HG03521 (cell line): ENCODE data around the gene WWP2.
"Not testable (repeated sequence)": the region's sequence is repeated elsewhere in the genome, so short reads cannot be mapped to it uniquely, and the experiment has no call there.

Experiments
- ATAC-seq: cut with Tn5 transposase; IDR thresholded peaks from one replicate; pipeline ENCODE4 v1.9.1; 2021; ENCODE audit warnings: mild to moderate bottlenecking, moderate library complexity; ENCODE audit not compliant: unreplicated experiment

WWP2 gene

DNA sequence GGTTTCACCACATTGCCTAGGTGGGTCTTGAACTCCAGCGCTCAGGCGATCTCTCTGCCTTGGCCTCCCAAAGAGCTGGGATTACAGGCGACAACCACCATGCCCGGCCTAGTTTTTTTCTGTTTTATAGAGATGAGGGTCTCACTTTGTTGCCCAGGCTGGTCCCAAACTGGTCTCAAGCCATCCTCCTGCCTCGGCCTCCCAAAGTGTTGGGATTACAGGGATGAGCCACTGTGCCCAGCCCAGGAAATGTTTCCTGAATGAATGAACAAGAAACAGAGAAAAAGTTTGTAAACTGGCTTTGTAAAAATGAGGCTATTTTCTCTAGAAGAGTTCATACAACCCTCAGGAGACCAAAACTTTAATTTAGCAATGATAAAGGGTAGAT, 68.0 kb downstream of the WWP2 start:
- no peak for ATAC-seq

DNA sequence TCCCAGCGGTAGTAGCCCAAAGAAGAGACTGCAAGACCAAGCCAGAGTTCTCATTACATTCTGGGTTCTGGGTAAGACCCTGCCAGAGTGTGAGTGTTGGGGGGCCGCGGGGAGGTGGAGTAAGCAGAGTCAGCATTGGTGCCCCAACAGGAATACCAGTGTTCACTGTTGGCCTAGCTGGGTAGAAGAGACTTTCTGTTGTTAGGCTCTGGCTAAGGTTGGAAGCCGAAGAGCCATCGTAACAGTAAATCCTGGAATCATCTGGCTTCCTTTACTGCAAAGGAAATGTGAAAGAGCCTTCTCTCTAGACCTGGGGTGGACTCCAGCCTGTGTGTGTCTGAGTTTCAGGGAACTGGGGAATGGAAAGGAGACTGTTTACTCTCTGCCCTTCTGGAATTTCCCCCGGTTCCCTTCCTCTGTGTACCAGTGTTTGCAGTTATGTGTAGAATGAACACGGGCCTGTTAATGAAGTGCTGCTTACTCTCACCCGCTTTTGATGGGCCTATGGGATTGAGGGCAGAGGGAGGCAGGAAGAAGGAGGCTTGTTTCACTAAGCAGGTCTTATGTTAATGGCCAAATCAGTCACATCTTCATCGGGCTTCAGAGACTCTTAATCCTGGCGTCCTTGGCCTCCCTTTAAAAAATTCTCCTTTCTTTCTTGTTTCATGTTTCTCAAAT, 68.5 kb downstream of the WWP2 start:
- no peak for ATAC-seq

DNA sequence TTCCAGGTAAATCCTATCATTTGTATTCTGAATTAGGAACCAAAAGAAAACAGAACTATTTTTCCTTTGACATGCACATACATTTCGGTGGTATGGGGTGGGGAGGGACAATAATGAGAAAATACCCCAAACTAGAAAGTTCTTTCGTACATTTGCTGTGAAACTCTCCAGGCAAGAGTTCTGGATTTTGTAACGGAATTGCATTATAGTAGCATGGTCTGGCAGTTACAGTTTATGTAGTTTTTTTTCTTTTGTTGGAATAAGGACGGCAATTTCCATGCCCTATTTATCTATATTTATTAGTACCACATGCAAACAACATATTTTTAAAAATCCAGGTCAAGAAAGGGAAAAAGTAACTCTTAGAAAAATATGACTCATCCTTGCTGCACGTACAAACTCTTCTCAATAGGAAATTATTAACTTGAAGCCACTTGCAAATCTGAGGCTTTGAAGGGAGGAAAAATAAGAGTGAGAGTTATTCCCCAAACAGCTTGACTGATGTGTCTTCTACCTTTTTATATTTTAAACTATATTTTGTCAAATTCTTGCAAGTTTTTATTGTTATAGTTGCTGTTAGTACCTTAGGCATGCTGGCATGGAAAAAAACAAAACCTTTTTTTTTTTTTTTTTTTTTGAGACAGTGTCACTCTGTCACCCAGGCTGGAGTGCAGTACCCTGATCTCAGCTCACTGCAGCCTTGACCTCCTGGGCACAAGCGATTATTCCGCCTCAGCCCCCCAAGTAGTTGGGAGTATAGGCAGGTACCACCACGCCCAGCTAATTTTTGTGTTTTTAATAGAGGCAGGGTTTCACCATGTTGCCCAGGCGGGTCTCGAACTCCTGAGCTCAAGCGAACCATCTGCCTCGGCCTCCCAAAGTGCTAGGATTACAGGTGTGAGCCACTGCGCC, 69.3 kb downstream of the WWP2 start:
- no peak for ATAC-seq

DNA sequence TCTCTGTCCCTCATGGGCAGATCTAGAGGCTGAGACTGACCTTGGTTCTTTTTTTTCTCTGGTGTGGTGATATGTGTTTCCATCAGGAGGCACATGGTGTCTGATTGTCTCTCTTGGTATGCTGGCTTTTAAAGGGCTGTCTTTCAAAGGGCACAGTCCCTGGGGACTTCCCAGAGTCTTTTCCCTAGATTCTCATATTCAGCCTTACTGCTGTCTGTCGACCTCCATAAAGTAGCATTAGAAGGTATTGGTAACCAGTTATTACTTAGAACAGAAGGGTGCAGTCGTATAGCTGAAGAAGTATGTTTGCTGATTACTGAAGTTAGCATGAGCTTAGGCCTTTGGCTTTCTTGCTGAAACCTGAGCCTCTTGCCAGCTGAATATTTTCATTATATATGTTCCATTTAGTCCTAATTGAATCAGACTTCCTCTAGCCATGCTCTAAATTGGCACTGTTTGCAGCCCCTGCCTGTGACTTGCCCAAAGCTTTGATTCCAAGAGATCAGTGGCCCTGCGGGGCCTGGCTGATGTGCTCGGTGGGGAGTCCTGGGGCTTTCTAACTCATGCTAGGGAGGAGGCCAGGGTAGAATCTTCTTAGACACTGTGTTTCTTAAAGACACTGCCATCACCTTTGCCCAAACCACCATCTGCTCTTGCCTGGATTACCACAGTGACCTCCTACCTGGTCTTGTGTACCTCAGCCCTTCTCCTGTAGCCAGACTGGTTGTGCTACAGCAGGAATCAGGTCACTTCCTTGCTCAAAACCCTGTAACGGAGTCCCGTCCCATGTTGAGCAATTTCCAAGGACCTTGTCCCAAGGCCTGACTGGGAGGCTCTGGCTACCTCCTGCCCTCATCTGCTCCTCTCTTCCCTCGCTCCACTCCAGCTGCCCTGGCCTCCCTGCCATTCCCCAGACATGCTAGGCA, 71.5 kb downstream of the WWP2 start:
- no peak for ATAC-seq

DNA sequence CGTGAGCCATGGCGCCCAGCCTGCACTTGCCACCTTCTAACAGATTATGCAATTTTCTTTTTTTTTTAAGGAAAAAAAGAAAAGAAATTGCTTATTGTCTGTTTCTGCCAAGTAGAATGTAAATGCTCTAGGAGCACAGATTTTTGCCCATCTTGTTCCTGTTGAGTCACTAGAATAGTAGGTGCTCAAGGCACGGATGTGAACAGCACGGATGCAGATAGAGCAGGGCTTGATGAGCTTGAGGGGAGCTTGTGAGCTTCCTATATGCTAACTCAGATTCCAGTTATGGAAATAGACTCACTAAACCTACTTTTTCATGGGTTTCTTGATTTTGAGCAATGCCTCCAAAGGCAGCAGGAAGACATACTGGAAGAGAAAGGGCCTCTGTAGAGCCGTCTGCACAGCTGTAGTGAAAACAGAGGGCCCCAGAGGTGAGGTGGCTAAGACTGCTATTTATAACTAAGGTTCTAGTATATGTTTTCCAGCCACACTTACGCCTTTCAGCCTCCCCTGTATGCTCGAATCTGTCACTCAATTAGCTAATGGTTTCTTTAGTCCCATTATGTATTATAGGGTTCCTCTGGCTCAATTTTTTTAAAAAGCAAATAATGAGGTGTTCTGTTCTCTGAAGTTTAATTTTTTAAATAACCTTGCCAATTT, 72.8 kb downstream of the WWP2 start:
- ATAC-seq = no peak

DNA sequence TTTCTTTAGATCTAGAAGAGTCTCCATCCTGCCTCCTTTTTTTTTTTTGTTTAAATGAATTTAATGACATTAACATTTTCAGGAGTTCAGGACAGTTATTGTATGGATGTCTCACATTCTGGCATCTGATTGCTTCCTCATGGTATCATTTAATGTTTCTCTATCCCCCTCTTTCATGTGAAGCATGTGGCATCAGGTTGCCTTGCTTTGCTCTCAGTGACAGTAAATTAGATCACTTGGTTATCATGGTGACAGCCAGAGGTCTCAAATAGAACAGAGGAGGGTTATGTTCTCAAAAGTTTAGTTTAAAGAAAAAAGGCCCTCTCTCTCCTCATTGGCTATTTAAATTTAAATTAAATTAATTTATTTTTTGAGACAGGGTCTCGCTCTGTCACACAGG, 74.1 kb downstream of the WWP2 start:
- ATAC-seq = no peak

DNA sequence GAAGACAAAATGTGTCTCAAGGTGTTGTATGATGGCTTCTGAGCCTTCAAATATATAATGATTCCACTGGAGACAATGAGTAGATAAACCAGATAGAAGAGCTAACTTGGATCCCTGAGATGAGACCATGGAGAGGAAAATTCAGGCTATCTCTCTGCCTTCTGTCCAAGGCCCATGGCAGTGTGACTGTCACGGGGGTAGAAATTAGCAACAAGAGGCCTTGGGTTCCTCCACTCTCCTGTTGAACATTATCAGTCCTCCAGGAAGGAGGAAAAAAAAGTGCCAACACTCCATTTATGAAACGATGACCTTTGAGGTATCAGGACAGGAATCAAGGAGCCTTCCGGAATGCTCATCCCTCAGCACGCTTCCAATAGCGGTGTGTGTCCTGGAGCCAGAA, 75.2 kb downstream of the WWP2 start:
- no peak for ATAC-seq

DNA sequence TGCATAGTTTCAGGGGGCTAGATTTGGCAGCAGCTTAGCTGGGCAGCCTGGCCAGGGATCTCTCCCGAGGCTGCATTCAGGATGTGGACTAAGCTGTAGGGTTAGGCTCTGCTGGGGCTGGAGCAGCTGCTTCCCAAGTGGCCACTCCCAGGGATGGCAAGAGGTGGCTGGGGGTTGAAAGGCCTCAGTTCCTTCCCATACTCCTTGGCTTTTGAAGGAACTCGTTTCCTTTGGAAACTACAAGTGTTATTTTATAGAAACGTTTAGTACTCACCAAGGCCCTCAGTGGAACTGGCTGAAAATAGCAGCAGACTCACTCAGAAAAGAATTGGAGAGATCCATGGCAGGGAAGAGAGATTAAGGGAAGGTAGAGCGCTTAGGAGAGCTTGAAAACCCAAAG, 76.4 kb downstream of the WWP2 start:
- ATAC-seq = no peak

DNA sequence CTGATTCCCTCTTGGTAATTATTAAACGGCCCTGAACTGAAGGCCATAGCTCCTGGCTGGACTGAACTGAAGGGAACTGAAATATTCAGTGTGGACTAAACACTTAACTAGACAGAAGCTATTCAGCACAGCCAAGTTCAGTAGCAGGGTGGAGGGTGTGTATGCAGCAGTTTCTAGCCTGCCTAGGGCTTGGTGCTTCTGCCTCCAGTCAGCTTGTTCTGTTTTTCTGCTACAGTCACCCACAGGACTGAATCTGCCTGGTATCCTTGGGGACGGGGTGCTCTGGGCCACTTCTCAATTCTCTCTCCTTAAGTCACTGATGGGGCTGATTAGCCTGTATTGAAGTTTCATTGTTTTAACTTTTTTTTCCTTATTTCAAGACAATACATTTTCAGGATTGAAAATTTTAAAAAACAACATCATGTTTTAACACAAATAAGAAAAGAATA, 77.1 kb downstream of the WWP2 start:
- no peak for ATAC-seq

DNA sequence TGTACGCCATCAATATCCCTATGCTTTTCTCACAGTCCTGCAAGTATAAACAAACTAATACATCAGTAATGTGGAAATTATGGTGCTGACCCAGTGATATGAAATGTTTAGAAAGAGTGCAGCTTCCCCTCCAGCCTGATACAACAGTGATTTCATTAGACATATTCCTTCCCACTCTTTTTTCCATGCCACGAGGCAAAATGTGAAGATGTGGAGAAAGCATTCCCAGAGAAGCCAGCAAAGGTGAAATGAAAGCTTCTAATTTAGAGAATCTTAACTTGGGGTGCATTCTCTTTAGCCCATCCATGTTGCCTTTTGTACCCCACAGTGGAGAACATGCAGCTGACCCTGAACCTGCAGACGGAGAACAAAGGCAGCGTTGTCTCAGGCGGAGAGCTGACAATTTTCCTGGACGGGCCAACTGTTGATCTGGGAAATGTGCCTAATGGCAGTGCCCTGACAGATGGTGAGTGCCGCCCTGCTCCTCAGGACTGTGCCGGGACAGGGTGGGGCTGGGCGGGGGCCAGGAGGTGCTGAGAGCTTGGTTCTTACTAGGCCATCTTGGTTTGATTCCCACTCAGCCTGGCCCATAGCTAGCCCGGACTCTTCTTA, 77.8 kb downstream of the WWP2 start:
- no peak for ATAC-seq

DNA sequence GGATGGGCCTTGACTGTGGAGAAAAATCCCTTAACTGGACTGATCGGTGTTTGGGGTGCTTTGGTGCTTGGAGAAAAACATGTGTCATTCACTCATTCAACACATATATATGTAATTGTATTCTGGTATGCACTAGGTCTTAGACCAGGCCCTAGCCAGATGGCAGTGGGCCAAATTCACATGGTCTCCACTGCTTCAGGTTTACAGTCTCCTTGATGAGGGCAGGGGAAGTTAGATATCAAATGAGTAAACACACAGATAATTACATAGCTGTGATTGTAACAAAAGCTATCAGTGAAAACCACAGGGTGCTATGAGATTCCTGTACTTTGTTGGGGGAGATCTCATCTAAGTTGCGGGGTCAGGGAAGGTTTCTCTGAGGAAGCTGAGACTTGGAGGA, 78.8 kb downstream of the WWP2 start:
- ATAC-seq = no peak

DNA sequence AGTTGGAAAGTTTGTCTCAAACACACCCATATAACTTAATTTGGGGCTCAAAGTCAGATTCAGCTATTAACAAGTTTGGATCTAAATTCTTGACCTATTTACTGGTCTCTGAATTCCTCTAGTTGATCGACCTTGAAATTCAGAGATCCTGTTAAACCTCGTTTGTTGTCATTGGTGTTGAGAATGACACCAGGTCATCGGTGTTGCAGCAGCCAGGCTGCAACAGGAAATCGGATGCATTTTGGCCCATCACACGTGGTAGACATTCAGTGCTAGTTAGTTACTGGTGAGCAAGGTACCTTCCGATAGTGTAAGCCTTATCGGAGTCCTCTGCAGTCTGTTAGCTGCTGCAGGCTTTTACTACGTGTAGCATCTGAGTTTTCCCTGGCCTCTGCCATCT, 82.3 kb downstream of the WWP2 start:
- ATAC-seq = no peak

DNA sequence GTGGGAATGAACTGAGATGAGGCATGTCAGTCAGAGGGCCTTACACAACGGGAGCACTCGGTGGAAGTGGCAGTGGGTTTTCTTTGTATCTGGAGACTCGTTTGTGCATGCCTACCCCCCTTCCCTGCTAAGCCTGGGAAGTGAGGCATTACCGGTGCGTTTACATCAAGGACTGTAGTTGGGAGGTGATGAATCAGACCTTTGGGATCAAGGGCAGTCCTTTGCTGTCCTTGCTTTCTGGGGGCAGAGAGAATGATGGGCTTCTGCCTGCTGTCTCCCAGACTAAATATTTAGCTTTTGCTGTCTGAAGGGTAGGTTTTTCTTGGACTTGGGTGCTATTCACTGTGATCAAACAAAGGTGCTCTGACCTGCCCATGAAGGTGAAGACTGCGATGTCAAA, 83.0 kb downstream of the WWP2 start:
- ATAC-seq = no peak

DNA sequence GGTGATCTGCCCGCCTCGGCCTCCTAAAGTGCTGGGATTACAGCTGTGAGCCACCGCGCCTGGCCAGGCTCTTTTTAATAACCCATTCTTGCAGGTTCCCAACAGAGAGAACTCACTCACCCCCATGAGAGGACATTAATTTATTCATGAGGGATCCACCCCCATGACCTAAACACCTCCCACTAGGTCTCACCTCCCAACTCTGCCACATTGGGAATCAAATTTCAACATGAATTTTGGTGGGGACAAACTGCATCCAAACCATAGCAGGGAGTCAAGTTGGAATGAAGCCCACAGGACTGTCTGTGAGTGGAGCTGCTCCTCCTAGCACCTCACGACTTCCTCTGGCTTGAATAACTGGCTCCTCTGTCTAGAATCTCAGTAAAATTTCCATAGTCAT, 85.5 kb downstream of the WWP2 start:
- ATAC-seq = no peak

DNA sequence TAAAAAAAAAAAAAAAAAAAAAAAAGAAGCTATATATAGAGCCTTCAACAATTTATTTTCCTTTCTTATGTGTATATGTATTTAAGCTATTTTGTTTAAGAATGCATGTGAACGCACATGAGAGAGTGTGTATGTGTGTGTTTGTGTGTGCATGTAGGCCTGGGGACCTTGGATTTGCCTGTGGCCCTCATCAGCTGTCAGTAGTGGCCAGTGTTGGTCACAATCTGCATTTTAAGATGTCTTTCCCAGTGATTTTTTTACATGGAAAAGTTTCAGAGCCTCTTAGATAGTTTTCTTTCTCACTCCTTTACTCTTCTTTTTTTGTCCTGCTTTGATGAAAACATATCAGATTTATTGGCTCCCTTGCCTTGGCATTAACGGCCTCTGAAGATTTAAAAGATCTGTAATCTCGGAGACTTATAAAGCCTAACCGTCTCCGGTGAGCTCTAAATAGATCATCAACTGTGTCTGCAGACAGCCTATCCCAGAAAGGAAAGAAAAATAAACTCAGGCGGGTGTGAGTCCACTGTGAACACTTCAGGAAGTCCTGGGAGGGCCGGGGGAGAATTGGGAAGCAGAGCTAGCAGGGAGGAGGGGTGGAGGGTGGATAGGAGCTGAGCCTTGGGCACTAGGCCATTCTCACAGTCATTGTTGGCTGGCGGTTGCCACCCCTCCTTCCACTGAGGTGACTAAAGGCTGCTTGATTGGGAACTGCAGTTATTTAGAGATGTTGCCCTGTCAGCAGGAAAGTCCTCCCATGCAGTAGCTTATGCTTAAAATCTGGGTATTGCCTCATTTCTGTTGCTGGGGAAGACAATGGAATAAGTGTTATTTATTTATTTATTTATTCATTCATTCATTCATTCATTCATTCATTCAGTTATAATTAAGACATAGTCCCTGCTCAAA, 86.8 kb downstream of the WWP2 start:
- no peak for ATAC-seq

DNA sequence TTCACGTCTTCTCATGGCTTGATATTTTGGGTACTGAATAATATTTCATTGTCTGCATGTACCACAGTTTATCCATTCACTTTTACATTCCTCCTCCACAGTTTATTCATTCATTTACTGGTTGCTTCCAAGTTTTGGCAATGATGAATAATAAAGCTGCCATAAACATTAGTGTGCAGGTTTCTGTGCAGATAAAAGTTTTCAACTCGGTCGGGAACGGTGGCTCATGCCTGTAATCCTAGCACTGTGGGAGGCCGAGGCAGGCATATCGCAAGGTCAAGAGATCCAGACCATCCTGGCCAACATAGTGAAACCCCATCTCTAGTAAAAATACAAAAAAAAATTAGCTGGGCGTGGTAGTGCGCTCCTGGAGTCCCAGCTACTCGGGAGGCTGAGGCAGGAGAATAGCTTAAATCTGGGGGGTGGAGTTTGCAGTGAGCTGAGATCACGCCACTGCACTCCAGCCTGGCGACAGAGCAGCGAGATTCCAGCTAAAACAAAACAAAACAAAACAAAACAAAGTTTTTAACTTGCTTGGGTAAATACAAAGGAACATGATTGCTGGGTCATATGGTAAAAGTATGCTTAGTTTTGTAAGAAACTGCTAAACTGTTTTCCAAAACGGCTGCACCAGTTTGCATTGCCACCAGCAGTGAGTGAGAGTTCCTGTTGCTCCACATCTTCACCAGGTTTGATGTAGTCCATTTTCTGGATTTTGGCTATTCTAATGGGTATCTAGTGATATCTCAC, 89.5 kb downstream of the WWP2 start:
- no peak for ATAC-seq

DNA sequence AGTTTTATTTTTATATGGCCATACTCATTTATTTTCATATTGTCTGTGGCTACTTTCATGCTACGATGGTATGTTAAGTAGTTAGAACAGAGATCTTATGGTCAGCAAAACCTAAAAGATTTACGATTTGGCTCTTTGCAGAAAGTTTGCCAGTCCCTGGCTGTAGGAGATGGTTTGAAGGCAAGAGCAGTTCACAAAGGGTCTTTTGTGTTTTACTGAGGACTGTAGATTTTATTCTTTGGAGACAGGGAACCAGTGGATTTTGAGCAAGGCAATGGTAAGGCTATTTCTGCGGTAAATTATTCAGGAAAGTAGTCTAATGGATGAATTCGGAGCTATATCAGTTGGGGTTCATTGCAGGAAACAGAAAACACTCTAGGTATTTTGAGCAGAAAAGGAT, 90.7 kb downstream of the WWP2 start:
- no peak for ATAC-seq

DNA sequence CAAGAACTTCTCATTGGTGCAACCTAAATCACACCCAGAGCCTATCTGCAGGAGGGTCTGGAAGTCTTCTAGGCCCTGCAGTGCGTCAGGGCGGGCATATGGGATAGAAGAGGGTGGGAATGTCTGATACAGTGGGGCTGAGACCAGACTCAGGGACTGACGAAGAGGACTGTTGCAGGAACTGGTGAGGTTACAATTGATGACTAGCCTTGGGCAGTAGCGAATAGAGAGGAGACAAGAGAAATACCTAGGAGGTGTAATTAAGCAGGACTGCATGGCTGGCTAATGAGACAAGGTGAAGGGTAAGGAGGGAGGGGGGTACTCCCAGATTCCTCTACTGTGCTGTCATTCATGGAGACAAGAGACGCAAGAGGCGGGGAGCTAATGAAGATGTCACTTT, 91.3 kb downstream of the WWP2 start:
- ATAC-seq = no peak

DNA sequence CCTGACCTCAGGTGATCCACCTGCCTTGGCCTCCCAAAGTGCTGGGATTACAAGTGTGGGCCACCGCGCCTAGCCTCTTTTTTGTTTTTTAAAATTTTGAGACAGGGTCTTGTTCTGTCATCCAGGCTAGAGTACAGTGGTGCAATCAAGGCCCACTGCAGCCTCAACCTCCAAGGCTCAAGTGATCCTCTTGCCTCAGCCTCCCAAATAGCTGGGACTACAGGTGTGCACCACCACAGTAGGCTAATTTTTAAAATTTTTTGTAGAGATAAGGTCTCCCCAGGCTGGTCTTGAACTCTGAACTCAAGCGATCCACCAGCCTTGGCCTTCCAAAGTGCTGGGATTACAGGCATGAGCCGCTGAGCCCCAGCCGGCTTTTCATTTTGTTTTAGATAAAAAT, 92.6 kb downstream of the WWP2 start:
- not testable (repeated sequence) for ATAC-seq
